GM12875 (cell line): Measurements from ENCODE around the gene STOML1.
"Not testable (repeated sequence)": the region's sequence is repeated elsewhere in the genome, so short reads cannot be mapped to it uniquely, and the experiment has no call there.

Experiments used
- H3K4me3 ChIP-seq: one replicate; pipeline ENCODE4 v1.5.1; 2011; ENCODE audit warnings: low read depth, low read length, control low read depth
- TF ChIP-seq, protein P1 (sequence below): IDR thresholded peaks from 2 replicates; pipeline ENCODE4 v1.5.1; 2011; ENCODE audit warnings: low read depth, mild to moderate bottlenecking, control low read depth, inconsistent platforms, low read length, moderate library complexity, borderline replicate concordance; ENCODE audit not compliant: insufficient read depth

The STOML1 gene

GRCh38 chr15:73981761-73982221 is 10.3 kb downstream of the STOML1 start:
- no peak overlapping the region for H3K4me3 ChIP-seq

DNA sequence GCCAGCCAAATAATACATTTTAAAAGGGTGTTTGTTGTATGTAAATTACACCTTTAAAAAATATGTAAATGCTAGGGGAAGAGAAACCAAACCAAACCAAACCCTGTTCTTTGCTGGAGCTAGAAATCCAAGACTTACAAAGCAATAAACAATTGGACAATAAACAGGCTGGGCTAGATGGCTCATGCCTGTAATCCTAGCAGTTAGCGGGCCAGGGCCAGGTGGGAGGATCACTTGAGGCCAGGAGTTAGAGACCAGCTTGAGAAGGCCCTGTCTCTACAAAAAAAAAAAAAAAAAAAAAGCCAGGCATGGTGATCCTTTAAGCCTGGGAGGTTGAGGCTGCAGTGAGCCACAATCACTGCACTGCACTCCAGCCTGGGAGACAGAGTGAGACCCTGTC is 12.5 kb downstream of the STOML1 start:
- TF ChIP-seq, protein P1, sequence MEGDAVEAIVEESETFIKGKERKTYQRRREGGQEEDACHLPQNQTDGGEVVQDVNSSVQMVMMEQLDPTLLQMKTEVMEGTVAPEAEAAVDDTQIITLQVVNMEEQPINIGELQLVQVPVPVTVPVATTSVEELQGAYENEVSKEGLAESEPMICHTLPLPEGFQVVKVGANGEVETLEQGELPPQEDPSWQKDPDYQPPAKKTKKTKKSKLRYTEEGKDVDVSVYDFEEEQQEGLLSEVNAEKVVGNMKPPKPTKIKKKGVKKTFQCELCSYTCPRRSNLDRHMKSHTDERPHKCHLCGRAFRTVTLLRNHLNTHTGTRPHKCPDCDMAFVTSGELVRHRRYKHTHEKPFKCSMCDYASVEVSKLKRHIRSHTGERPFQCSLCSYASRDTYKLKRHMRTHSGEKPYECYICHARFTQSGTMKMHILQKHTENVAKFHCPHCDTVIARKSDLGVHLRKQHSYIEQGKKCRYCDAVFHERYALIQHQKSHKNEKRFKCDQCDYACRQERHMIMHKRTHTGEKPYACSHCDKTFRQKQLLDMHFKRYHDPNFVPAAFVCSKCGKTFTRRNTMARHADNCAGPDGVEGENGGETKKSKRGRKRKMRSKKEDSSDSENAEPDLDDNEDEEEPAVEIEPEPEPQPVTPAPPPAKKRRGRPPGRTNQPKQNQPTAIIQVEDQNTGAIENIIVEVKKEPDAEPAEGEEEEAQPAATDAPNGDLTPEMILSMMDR = no peak
- H3K4me3 ChIP-seq = no peak overlapping the region

More at GRCh38 chr15:73981761-73982221, 10.3 kb downstream of the STOML1 start:
- TF ChIP-seq, protein P1 = no peak

GRCh38 chr15:73978896-73979295 is 13.2 kb downstream of the STOML1 start:
- TF ChIP-seq, protein P1 = no peak

GRCh38 chr15:73975440-73976125 is 16.5 kb downstream of the STOML1 start:
- H3K4me3 ChIP-seq = not testable (repeated sequence)

More at GRCh38 chr15:73978896-73979295, 13.2 kb downstream of the STOML1 start:
- H3K4me3 ChIP-seq = no peak overlapping the region

DNA sequence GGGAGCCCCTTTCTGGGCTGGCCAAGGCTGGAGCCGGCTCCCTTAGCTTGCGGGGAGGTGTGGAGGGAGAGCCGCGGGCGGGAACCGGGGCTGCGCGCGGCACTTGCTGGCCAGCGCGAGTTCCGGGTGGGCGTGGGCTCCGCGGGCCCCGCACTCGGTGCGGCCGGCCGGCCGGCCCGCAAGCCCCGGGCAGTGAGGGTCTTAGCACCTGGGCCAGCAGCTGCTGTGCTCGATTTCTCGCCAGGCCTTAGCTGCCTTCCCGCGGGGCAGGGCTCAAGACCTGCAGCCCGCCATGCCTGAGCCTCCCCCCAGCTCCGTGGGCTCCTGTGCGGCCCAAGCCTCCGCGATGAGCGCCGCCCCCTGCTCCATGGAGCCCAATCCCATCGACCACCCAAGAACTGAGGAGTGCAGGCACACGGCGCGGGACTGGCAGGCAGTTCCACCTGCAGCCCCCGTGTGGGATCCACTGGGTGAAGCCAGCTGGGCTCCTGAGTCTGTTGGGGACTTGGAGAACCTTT is 18.4 kb downstream of the STOML1 start:
- H3K4me3 ChIP-seq = not testable (repeated sequence)

- no peak overlapping the region for H3K4me3 ChIP-seq
- TF ChIP-seq, protein P1 = peak; percentile 87
Observed at GRCh38 chr15:73972984-73973682, 19.0 kb downstream of the STOML1 start.

- TF ChIP-seq, protein P1 = no peak
Observed at GRCh38 chr15:73969151-73969759, 22.8 kb downstream of the STOML1 start.

More at GRCh38 chr15:73969151-73969759, 22.8 kb downstream of the STOML1 start:
- no peak overlapping the region for H3K4me3 ChIP-seq
